IMR-90 (cell line): ENCODE results near the gene CCL5.

Source experiments
- BHLHE40 ChIP-seq: fragments of 150-350 bp; IDR thresholded peaks from 2 replicates; pipeline ENCODE4 v1.6.1; 2016; ENCODE audit warnings: mild to moderate bottlenecking, low read depth, low read length
- CTCF ChIP-seq: conservative IDR thresholded peaks from 2 replicates; pipeline ENCODE4 v1.5.1; 2012; ENCODE audit warnings: mild to moderate bottlenecking, low read depth, low read length, improper control_type of control experiment
- ELK1 ChIP-seq: fragments of 150-350 bp; IDR thresholded peaks from 2 replicates; pipeline ENCODE4 v1.6.1; 2016; ENCODE audit warnings: low read depth, mild to moderate bottlenecking, low read length, moderate library complexity, borderline replicate concordance
- FOS ChIP-seq: fragments of 150-350 bp; IDR thresholded peaks from 2 replicates; pipeline ENCODE4 v1.6.1; 2016; ENCODE audit warnings: low read depth, low read length
- MXI1 ChIP-seq: IDR thresholded peaks from 2 replicates; pipeline ENCODE4 v1.6.1; 2012; ENCODE audit warnings: low read depth, mild to moderate bottlenecking, low read length, moderate library complexity, borderline replicate concordance
- NFE2L2 ChIP-seq: fragments of 150-350 bp; IDR thresholded peaks from 2 replicates; pipeline ENCODE4 v1.6.1; 2016; ENCODE audit warnings: low read depth, mild to moderate bottlenecking, low read length
- POLR2A ChIP-seq: IDR thresholded peaks from 2 replicates; pipeline ENCODE4 v1.6.1; 2012; ENCODE audit warnings: mild to moderate bottlenecking, low read depth, low read length
- RAD21 ChIP-seq: IDR thresholded peaks from 2 replicates; pipeline ENCODE4 v1.6.1; 2012; ENCODE audit warnings: low read length, improper control_type of control experiment

GRCh38 chr17:35900708-35901480 lies 20.7 kb upstream of the CCL5 start:
- no peak for TF ChIP-seq POLR2A
- TF ChIP-seq CTCF = no peak
- no peak for TF ChIP-seq FOS
- TF ChIP-seq NFE2L2 = no peak
- no peak for TF ChIP-seq MXI1
- no peak for TF ChIP-seq BHLHE40
- no peak for TF ChIP-seq RAD21
- TF ChIP-seq ELK1 = no peak
